ENCODE results near the gene SNAI1.
"Not testable (repeated sequence)": the region's sequence is repeated elsewhere in the genome, so short reads cannot be mapped to it uniquely, and the experiment has no call there.

SNAI1 gene

GRCh38 chr20:49987015-49987867 is 4.5 kb downstream of the SNAI1 start:
- no peak for DNase-seq (ENCODE audit: low read depth)

- DNase-seq (ENCODE audit: low read depth): no peak
Measured at GRCh38 chr20:49987868-49988690, 5.3 kb downstream of the SNAI1 start.

DNA sequence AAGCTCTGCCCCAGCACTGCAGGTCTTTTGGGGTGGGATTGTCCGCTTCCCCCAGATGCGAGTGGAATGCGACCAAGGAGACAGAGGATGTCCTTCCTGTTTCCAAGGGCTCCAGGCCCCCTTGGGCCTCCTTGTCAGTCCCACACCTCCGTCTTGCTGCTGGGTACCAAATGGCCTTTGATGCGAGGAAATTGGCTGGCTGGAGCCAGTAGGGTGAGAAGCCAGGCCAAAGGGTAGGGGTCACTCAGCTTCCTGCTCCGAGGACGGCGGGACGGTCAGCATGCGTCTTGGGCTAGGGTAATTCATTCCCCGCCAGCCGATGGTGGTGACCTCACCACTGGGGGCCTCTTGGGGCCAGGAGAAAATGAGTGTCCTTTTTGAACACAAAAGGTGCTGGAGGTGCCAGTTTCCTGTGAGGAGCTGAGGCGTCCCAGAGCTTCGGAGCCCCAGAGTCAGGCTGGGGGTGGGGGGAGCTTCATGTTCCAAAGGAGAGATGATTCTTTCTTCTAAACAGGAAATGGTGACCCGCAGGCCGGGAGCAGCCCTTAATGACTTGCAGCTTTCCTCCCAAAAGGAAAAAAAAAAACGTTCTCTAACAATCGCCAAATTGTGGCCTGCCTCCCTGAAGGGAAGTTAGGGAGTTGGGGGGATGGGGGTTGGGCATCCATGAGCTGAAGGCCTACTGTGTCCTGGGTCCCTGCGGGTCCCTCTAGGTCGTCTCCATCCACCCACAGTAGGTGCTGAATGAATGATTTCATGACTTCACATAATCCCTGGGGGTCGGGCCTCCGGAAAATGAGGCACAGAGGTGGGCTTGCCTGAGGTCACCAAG is 6.7 kb downstream of the SNAI1 start:
- peak; percentile 71 for DNase-seq (ENCODE audit: low read depth)

- DNase-seq (ENCODE audit: low read depth): no peak
Measured at GRCh38 chr20:49990271-49990720, 7.5 kb downstream of the SNAI1 start.

DNA sequence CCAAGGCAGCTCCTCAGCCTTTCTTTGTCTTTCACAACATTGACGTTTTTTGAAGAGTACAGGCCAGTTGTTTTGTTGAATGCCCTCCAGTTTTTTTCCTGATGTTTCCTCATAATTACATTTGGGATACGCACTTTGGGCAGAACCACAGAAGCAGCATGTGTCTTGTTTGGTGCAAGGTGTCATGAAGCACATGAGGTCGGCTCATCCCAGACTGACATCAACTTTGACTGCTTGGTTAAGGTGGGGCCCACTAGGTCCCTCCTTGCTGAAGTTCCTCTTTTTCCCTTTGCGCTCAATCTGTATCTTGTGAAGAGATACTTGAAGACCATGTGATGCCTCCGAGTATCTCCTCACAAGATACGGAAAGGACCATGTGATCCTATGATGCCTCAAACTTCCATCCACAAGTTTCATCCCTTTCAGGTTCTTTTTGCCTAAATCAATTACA is 10.5 kb downstream of the SNAI1 start:
- DNase-seq (ENCODE audit: low read depth): no peak

- DNase-seq (ENCODE audit: low read depth): no peak
Measured at GRCh38 chr20:49995586-49995985, 12.8 kb downstream of the SNAI1 start.

DNA sequence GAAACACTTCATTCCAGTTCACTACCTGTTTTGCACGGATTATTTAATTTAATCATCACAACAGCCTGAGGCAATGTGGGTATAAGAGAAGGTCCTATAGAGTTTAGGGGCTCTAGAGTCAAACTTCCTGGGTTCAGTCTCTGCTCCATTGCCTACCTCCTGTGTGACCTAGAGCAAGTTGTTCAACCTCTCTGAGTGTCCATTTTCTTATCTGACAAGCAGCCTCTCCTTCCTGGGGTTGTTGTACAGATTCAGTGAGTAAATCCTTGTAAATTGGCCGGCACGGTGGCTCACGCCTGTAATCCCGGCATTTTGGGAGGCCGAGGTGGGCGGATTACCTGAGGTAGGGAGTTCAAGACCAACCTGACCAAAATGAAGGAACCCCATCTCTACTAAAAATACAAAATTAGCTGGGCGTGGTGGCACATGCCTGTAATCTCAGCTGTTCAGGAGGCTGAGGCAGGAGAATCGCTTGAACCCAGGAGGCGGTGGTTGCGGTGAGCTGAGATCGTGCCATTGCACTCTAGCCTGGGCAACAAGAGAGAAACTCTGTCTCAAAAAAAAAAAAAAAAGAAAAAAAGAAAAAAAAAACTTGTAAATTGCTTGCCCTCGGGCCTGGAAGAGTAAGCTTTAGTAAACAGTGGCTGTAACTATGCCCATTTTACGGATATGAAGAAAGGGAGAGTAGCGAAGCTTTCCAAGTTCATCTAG is 15.9 kb downstream of the SNAI1 start:
- not testable (repeated sequence) for DNase-seq (ENCODE audit: low read depth)

- DNase-seq (ENCODE audit: low read depth): no peak
Measured at GRCh38 chr20:49999329-49999728, 16.5 kb downstream of the SNAI1 start.

DNA sequence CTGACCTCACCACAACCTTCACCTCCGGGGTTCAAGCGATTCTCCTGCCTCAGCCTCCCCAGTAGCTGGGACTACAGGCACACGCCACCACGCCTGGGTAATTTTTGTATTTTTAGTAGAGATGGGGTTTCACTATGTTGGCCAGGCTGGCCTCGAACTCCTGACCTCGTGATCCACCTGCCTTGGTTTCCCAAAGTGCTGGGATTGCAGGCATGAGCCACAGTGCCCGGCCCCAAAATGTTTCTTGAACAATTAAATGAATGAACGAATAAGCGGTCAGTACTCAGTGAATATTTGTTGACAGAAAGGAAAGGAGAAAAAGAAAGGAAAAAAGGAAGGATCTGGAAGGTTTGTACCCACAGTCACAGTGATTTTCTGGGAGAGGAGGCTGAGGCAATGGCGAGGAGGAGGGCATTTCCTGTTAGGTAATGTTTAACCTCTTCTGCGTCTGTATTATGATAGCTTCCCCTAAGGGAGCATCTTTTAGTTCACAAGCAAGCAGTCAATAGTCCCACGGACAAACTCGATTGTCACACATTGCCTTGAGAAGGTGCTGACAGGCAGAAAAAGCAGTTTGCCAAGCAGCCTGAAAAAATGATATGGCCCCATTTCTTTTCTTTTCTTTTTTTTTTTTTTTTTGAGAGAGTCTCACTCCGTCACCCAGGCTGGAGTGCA is 17.9 kb downstream of the SNAI1 start:
- DNase-seq (ENCODE audit: low read depth): not testable (repeated sequence)

DNA sequence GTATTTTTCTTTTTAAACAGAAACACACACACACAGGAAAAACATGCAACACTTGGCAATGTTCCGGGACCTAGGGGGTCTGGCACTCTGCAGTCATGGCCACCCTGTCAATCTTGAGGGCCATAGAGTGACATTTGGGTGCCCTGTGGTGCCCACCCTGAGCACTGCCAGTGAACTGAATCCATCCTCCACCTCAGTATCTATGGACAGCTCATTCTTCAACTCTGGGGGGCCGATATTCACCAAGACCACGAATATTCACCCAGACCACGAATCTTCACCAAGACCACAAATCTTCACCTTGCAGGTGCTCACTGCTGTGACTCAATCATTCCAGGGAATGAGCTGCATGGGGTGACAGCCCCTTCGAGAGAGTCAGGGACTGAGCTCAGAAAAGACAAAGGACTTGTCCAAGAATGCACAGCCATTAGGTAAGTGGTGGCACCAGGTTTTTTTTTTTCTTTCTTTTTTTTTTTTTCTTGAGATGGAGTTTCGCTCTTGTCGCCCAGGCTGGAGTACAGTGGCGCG is 19.1 kb downstream of the SNAI1 start:
- no peak for DNase-seq (ENCODE audit: low read depth)

DNA sequence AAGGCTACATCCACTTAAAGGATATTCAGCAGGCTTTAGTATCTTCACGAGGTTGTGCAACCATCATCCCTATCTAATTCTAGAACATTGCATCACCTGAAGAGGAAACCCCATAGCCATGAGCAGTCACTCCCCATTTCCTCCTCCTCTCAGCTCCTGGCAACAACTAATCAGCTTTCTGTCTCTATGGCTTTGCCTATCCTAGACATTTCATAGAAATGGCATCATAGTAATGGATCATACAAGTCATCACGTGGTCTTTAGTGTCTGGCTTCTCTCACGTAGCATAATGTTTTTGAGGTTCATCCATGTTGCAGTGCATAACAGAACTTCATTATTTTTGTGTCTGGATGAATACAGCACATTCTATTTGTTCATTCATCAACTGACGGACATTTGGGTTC is 20.5 kb downstream of the SNAI1 start:
- DNase-seq (ENCODE audit: low read depth): peak; percentile 79

DNA sequence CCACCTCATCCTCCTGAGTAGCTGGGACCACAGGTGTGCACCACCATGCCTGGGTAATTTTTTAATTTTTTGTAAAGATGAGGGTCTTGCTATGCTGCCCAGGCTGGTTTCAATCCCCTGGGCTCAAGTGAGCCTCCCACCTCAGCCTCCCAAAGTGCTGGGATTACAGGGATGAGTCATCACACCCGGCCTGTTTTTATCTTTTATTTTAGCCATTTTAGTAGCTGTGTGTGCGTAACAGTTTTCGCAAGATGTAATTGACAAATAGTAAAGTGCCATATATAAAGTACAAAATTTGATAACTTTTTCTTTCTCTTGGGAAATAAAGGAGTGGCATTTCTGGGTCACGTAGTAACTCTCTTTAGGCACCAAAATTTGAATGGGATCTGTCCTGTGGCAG is 21.4 kb downstream of the SNAI1 start:
- DNase-seq (ENCODE audit: low read depth): no peak

- DNase-seq (ENCODE audit: low read depth): no peak
Measured at GRCh38 chr20:50005471-50005981, 22.7 kb downstream of the SNAI1 start.

GRCh38 chr20:50007369-50007768 is 24.6 kb downstream of the SNAI1 start:
- no peak for DNase-seq (ENCODE audit: low read depth)

GRCh38 chr20:50008007-50008406 is 25.2 kb downstream of the SNAI1 start:
- DNase-seq (ENCODE audit: low read depth): no peak

DNA sequence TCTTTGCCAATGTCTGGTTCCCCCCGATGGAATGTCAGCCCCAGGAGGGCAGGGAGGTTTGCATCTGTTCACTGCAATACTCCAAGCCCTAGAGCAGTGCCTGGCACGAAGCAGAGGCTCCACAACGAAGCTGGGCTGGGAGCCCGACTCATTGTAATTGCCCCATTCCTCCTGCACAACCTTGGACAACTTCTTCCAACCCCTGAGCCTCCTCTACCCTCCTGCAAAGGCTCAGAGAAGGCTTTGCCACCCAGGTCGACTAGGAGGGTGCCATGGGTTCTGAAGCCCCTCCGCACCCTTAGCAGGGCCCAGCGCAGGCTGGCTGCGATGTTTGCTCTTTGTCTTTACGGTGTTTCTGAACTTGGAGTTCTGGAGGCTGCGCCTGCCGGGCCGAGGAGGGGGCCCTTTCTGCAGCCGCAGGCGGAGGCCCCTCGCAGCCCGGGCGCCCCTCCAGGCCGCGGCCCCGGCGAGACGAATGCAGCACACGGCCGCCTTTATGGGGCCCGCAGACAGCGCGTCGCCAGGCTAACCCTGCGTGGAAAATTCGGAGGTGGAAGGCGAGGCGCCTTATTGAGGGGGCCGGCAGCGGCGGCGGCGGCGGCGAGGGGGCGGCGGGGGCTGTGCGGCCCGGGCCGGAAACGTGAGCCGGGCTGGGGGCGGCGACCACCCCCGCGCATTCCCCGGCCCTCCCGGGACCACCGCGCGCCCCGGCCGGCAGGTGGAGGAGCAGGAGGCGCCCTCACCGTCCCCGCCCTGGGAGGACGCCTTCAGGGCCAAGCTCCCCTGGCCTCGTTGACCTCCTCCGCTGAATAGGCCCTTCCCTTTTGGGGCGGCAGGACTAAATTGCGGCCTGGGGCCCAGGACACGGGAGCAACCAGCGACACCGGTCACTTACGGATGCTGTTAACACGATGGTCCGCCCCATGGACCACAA is 27.0 kb downstream of the SNAI1 start:
- no peak for DNase-seq (ENCODE audit: low read depth)

- DNase-seq (ENCODE audit: low read depth): not testable (repeated sequence)
Measured at GRCh38 chr20:50011597-50011996, 28.8 kb downstream of the SNAI1 start.

- DNase-seq (ENCODE audit: low read depth): no peak
Measured at GRCh38 chr20:50012282-50013263, 29.8 kb downstream of the SNAI1 start.
